Islet of Langerhans (tissue), 1 donor: ENCODE data around the gene RUNX2.

Experiments used
- FAIRE-seq: peaks from one replicate; lab custom pipeline; 2011; peaks lifted over from hg19 to GRCh38; lab: Jason Lieb, UNC

Gene RUNX2

GRCh38 chr6:45679631-45680030 lies 351.5 kb downstream of the RUNX2 start:
- no peak for FAIRE-seq

DNA sequence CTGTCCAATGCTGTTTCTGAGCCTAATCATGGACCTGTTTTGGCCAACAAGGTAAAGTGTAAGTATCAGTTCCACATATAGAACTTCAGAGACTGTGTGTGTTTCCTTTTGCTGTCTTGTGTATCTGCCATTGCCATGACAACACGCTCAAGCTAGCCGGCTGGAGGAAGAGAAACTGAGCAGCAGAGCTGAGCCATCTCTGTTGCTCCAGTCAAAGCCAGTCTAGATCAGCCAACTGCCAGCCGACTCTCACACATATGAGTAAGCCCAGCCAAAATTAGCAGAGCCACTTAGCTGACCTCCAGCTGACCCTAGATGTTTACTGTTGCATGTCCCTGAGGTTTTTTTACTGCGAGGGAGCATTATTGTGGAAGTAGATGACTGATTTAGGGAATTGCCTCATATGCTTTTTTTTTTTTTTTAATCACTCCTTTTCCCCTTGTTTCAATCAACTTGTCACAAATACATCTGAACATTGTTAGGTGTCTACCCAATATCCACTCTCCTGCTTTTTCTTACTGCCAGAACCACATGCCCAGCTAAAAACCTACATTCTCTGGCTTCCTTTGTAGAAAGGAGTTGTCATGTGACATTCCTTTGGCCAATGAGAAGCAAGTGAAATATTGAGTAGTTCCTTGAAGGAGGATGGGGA lies 353.9 kb downstream of the RUNX2 start:
- no peak for FAIRE-seq

DNA sequence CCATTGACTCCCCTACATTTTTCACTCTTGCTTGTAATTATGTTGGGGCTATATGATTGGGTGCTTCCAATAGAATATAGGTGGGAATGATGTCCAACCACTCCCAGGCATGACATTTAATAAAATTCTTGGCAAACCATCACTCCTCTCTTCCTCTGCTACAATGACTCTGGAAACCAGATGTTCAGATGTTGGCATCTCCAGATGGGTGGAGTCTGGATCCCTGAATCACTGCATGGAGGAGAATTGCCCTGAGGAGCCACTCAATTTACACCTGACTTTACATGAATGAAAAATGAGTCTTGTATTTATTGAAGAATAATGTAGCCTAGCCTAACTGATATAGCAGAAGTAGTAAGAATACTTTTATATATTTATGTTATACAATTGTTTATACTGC lies 356.3 kb downstream of the RUNX2 start:
- no peak for FAIRE-seq

DNA sequence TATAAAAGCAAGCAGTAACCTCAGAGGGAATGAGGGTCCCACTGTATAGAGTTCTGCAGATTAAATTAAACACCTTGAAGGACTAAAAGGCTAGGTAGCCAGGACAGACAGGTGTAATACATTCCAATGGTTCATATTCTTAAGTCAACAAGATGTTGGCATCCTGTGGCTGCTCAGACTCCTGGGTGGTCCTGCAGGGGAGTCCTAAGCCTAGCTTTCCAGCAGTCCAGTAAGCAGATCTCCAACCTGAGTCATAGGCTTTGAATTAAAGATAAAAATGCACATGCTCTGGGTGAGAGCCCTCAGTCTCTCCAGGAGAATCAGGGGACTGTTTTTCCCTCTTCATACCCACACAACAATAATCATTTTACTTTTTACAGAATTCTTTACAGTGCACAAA lies 356.9 kb downstream of the RUNX2 start:
- no peak for FAIRE-seq

GRCh38 chr6:45686841-45687569 lies 358.9 kb downstream of the RUNX2 start:
- FAIRE-seq: no peak

- no peak for FAIRE-seq
Observed at GRCh38 chr6:45687570-45687969, 359.4 kb downstream of the RUNX2 start.

- no peak for FAIRE-seq
Observed at GRCh38 chr6:45688180-45688579, 360.1 kb downstream of the RUNX2 start.

- FAIRE-seq: no peak
Observed at GRCh38 chr6:45689926-45690615, 361.9 kb downstream of the RUNX2 start.

- FAIRE-seq: no peak
Observed at GRCh38 chr6:45690846-45691245, 362.7 kb downstream of the RUNX2 start.

GRCh38 chr6:45691426-45691825 lies 363.3 kb downstream of the RUNX2 start:
- FAIRE-seq: no peak

- FAIRE-seq: no peak
Observed at GRCh38 chr6:45692021-45692420, 363.9 kb downstream of the RUNX2 start.

- FAIRE-seq: no peak
Observed at GRCh38 chr6:45696738-45697137, 368.6 kb downstream of the RUNX2 start.

GRCh38 chr6:45697605-45698004 lies 369.5 kb downstream of the RUNX2 start:
- FAIRE-seq: no peak

- FAIRE-seq: no peak
Observed at GRCh38 chr6:45698046-45698445, 369.9 kb downstream of the RUNX2 start.

DNA sequence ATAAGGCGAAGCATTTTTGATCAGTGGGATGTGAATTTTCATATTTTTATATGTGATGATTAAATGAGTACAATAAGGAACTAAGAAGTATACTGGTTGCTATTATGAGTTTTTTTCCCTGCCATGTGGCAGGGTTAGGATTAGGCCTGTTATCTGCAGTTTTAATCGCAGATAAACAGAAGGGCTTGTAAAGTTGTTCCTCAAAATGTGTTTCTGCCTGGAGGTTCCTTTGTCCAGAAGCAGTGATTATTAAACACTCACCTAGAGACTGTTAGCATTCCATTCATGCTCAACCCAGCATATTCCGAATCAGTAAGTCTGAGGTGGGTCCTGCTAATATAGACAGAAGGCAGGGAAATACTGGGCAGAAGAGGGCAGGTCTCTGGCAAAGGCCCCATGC lies 371.5 kb downstream of the RUNX2 start:
- FAIRE-seq: no peak

DNA sequence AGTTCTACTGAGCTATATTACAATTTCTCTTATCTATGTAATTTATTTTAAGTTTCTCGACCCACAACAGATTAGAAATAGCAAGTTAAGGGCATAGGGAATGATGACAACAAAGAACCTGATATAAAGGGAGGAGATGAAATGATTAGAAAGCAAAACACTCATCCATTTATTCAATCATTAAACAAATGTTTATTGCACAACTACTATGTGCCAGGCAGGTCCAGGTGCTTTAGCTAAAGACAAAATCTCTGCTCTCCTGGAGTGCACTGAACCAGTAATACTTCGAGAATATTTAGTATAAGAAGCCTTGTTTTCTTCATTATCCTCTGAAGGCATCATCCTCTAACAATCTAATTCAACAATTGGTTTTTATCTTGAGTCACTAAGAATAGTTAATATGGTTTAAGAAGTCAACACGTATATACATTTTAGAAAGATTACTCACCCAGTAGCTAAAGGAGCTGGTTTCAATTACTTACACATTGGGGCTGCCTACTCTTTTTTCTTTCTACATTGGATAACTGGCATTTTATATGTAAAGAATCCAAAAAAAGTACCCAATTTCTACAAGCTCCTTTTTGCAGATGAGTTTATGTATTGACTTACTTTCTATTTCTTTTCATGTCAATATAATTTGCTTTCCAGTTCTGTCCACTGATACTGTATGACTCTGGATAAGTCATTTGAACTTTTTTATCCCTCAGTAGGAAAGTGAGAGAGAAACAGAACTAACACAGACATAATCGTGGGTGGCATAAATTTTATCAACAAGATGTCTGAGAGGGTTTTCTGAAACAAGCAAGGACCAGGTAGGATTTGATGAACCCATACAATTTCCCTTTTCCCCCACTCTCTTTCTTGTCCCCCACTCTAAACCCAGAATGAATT lies 375.0 kb downstream of the RUNX2 start:
- no peak for FAIRE-seq

DNA sequence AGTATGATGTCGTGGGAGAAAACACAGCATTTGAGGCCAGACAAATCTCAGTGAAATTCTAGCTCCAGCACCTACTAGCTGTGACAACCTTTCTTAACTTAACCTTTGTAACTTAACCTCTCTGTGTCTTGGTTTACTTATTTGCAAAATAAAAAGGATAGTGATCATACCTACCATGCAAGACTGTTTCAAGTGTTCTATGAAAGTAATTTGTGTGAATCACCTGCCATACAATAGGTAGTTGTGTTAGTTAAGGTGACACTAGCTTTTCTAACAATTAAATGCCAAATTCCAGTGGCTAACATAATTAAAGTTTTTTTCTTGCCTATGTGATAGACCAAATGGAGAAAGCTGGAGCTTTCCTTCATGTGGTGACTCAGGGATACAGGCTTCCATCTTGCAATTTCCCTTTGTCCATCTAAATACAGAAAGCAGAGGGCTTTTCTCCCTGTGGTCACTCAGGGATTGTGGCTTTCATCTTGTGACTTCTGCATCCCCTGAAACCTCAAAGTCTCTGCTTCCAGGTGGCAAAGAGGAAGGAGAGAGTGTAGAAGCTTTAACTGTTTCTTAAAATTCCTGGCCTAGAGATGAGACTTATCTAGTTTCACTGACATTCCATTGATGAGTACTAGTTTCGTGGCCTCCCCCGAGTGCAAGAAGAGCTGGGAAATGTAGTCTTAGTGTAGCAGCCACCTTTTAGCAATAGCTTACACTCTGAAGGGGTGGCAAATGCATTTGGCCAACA lies 376.1 kb downstream of the RUNX2 start:
- no peak for FAIRE-seq

DNA sequence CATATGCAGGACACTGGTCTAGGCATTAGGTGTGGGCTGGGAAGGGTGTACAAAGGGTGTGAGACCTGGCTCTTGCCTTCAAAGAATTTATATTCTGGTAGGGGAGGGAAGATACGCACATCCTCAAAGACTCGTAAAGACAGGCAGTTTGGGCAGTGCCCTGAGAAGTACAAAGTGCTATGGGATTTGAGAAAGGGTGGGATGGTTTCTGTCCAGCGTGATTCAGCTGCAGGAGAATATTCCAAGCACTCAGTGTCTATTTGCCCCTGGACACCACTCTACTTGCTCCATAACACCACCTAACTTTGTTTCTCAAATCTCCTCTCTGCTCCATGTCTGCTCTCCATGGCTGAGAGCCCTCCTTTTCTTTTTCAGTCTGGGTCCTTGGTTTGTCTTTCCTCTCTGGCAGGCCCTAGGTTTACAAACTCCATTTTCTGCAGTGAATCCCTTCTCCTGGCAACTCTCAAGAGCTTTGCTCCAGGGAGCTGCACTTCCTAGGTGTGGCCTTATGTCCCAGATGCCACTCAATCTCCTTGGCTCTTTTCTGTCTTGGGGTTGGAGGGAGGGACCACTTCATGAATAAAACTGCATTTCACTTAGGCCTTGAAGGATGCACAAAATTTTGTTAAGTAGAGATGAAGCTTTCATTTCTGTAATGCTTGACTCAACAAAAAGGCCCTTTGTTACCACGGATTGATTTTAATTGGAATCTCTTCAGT lies 377.2 kb downstream of the RUNX2 start:
- FAIRE-seq: no peak

DNA sequence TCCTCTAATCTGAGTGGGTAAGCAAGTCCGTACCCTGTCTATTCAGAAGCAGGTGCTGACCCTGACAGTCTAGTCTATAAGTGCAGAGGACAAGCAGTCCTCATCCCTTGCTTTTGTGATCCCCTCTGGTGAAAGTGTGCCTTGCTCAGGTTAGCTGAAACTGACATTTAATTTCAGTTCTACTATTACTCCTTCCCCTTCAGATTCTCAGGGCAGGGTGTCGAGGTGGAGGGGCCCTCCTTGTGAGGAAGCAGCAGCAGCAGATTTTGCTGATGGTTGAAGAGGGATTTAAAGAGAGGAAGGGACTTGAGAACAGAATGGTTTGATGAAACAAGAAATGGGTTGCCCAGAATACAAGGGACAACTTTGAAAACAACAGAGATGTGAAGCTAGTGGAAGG lies 378.2 kb downstream of the RUNX2 start:
- FAIRE-seq: no peak

DNA sequence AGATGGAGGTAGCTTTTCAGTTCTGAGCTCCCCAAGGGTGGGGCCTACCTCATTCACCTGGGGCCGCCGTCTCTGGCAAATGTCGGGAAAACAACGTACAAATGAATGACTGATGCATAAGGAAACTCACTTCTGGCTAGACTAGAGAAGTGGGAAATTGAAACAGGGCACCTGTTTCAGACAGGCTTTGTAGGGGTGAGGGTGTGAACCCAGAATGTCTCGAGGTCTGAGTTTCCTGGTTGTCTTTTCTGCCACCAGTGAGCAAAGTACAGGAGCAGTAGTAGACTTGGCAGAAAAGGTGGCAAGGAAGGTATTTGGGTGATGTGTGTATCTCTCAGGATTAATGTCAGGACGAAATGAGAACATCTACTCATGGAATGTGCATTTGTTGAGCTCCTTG lies 379.0 kb downstream of the RUNX2 start:
- no peak for FAIRE-seq

GRCh38 chr6:45709781-45710220 lies 381.7 kb downstream of the RUNX2 start:
- no peak for FAIRE-seq
